ENCODE data around the gene MAL. TPM values are rescaled to one million over a fixed set of nuclear protein-coding genes. Genes with fewer than 3 reads are reported as not detected.

MAL gene
- total and polyA plus RNA-seq, 2 experiments from 2014 or later: 0.24 to 0.31 TPM

DNA sequence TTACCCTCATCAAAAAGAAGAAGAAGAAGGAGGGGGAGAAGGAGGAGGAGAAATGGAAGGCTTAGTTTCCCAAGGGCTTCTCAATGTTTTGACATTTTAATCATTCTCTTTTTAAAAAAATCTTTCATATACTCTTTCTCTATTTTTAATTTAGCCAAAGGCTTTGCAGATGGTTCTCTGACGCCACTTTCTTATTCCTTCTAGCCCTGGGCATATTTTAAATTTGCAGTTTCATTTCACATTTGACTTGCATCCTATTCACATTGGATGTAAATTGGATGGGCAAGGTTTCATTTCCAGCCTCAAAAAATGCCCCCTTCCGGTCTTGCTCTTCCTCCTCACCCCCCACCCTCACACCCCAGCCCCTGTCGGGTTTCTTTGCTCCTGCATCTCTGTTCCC lies 29.8 kb downstream of the MAL start (continued):
- TF ChIP-seq, protein P1, sequence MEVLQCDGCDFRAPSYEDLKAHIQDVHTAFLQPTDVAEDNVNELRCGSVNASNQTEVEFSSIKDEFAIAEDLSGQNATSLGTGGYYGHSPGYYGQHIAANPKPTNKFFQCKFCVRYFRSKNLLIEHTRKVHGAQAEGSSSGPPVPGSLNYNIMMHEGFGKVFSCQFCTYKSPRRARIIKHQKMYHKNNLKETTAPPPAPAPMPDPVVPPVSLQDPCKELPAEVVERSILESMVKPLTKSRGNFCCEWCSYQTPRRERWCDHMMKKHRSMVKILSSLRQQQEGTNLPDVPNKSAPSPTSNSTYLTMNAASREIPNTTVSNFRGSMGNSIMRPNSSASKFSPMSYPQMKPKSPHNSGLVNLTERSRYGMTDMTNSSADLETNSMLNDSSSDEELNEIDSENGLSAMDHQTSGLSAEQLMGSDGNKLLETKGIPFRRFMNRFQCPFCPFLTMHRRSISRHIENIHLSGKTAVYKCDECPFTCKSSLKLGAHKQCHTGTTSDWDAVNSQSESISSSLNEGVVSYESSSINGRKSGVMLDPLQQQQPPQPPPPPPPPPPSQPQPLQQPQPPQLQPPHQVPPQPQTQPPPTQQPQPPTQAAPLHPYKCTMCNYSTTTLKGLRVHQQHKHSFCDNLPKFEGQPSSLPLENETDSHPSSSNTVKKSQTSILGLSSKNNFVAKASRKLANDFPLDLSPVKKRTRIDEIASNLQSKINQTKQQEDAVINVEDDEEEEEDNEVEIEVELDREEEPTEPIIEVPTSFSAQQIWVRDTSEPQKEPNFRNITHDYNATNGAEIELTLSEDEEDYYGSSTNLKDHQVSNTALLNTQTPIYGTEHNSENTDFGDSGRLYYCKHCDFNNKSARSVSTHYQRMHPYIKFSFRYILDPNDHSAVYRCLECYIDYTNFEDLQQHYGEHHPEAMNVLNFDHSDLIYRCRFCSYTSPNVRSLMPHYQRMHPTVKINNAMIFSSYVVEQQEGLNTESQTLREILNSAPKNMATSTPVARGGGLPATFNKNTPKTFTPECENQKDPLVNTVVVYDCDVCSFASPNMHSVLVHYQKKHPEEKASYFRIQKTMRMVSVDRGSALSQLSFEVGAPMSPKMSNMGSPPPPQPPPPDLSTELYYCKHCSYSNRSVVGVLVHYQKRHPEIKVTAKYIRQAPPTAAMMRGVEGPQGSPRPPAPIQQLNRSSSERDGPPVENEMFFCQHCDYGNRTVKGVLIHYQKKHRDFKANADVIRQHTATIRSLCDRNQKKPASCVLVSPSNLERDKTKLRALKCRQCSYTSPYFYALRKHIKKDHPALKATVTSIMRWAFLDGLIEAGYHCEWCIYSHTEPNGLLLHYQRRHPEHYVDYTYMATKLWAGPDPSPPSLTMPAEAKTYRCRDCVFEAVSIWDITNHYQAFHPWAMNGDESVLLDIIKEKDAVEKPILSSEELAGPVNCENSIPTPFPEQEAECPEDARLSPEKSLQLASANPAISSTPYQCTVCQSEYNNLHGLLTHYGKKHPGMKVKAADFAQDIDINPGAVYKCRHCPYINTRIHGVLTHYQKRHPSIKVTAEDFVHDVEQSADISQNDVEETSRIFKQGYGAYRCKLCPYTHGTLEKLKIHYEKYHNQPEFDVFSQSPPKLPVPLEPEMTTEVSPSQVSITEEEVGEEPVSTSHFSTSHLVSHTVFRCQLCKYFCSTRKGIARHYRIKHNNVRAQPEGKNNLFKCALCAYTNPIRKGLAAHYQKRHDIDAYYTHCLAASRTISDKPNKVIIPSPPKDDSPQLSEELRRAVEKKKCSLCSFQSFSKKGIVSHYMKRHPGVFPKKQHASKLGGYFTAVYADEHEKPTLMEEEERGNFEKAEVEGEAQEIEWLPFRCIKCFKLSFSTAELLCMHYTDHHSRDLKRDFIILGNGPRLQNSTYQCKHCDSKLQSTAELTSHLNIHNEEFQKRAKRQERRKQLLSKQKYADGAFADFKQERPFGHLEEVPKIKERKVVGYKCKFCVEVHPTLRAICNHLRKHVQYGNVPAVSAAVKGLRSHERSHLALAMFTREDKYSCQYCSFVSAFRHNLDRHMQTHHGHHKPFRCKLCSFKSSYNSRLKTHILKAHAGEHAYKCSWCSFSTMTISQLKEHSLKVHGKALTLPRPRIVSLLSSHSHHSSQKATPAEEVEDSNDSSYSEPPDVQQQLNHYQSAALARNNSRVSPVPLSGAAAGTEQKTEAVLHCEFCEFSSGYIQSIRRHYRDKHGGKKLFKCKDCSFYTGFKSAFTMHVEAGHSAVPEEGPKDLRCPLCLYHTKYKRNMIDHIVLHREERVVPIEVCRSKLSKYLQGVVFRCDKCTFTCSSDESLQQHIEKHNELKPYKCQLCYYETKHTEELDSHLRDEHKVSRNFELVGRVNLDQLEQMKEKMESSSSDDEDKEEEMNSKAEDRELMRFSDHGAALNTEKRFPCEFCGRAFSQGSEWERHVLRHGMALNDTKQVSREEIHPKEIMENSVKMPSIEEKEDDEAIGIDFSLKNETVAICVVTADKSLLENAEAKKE (CRISPR knock-in tag; IDR thresholded peaks at IDR 0.05): no peak
- TF ChIP-seq JUNB (IDR thresholded peaks at IDR 0.05; ENCODE audit: unreplicated experiment) (no peak), STAT1 (IDR thresholded peaks at IDR 0.05; ENCODE audit: unreplicated experiment) (no peak)

DNA sequence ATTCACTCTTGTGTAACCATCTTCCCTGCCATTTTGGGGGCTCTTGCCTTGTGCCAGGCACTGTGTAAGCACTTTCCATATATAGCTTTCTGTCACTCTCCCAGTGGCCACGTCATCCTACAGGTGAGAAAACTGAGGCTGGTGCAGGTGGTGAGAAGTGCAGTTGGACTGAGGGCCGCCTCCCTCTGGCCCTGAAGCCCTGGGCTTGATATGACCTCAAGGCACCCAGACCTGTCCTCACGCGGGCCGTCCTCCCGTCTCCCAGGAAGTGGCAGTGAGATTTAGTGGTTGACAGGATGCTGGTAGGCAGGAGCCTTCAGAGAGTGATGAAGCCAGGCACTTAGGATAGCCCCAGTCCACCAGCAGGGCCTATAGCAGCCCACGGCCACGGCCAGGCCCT lies 30.5 kb downstream of the MAL start:
- no peak for DNase-seq (ENCODE audit: low spot score)
- Histone ChIP-seq H3K79me2 (replicated peaks; ENCODE audit: insufficient read depth) (no peaks in the 10 kb centered on the region), H4K20me1 (replicated peaks; ENCODE audit: insufficient read depth) (no peaks in the 10 kb centered on the region), H3K27ac (ENCODE audit: low read depth) (no peak overlapping the region), H3K27me3 (ENCODE audit: insufficient read depth) (no peaks in the 10 kb centered on the region), H3F3A (replicated peaks; ENCODE audit: low read depth) (no peaks in the 10 kb centered on the region), H2AFZ (no peak overlapping the region), H3K4me1 (ENCODE audit: insufficient read depth) (no peaks in the 10 kb centered on the region), H3K36me3 (ENCODE audit: insufficient read depth) (no peaks in the 10 kb centered on the region), H3K4me3 (no peak overlapping the region), H3K4me2 (no peak overlapping the region), H3K9me2 (ENCODE audit: insufficient read depth) (no peaks in the 10 kb centered on the region)
- Mint-ChIP-seq H3K27ac (no peak overlapping the region), H3K4me1 (peaks cover 2% of the 10 kb centered on the region; the same call in 2 of the 3 replicates), H3K36me3 (ENCODE audit: low read depth) (no peaks in the 10 kb centered on the region), H3K4me3 (no peak overlapping the region), H3K27me3 (ENCODE audit: insufficient read depth, low read depth, poor library complexity) (peaks cover 8% of the 10 kb centered on the region), H3K9me3 (no peaks in the 10 kb centered on the region)
- ATAC-seq: no peak
- TF ChIP-seq STAT1 (IDR thresholded peaks at IDR 0.05; ENCODE audit: unreplicated experiment) (no peak), NANOG (IDR thresholded peaks at IDR 0.05; ENCODE audit: borderline replicate concordance) (no peak), EZH2phosphoT487 (IDR thresholded peaks at IDR 0.05; ENCODE audit: unreplicated experiment) (no peak), JUNB (IDR thresholded peaks at IDR 0.05; ENCODE audit: unreplicated experiment) (no peak), CREB1 (CRISPR knock-in tag; IDR thresholded peaks at IDR 0.05; ENCODE audit: low read depth) (no peak)
- TF ChIP-seq, protein P2, sequence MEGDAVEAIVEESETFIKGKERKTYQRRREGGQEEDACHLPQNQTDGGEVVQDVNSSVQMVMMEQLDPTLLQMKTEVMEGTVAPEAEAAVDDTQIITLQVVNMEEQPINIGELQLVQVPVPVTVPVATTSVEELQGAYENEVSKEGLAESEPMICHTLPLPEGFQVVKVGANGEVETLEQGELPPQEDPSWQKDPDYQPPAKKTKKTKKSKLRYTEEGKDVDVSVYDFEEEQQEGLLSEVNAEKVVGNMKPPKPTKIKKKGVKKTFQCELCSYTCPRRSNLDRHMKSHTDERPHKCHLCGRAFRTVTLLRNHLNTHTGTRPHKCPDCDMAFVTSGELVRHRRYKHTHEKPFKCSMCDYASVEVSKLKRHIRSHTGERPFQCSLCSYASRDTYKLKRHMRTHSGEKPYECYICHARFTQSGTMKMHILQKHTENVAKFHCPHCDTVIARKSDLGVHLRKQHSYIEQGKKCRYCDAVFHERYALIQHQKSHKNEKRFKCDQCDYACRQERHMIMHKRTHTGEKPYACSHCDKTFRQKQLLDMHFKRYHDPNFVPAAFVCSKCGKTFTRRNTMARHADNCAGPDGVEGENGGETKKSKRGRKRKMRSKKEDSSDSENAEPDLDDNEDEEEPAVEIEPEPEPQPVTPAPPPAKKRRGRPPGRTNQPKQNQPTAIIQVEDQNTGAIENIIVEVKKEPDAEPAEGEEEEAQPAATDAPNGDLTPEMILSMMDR (conservative IDR thresholded peaks at IDR 0.05; ENCODE audit: low read depth in 2 of 2): no peak
- TF ChIP-seq, protein P1 (CRISPR knock-in tag; IDR thresholded peaks at IDR 0.05): no peak
